Measurements from ENCODE around the gene IRF1. TPM values are rescaled to one million over a fixed set of nuclear protein-coding genes. Genes with fewer than 3 reads are reported as not detected.
A peak's percentile ranks its signal among the peaks of the same experiment; 100 is the strongest.

IRF1 gene
- total RNA-seq, 2 donors from 2014 or later, result 42.2 to 47.0 TPM

GRCh38 chr5:132483101-132483500 lies 7.5 kb downstream of the IRF1 start:
- Histone ChIP-seq H3K36me3 (peaks cover 8 to 23% of the 10 kb centered on the region in 2 donors), H3K27me3 (replicated peaks; ENCODE audit: insufficient read depth) (no peaks in the 10 kb centered on the region), H3K27ac (no peak overlapping the region), H3K4me1 (replicated peaks) (peaks cover 2% of the 10 kb centered on the region), H3K4me3 (no peak overlapping the region), H3K9me3 (no peaks in the 10 kb centered on the region)
- intact Hi-C loops (cut with DNase I), result no loop called here
- 70% methylated on average over 8 of the region's 8 CpGs for WGBS
- DNase-seq (ENCODE audit: low spot score), result no peak
- TF ChIP-seq, protein P1, sequence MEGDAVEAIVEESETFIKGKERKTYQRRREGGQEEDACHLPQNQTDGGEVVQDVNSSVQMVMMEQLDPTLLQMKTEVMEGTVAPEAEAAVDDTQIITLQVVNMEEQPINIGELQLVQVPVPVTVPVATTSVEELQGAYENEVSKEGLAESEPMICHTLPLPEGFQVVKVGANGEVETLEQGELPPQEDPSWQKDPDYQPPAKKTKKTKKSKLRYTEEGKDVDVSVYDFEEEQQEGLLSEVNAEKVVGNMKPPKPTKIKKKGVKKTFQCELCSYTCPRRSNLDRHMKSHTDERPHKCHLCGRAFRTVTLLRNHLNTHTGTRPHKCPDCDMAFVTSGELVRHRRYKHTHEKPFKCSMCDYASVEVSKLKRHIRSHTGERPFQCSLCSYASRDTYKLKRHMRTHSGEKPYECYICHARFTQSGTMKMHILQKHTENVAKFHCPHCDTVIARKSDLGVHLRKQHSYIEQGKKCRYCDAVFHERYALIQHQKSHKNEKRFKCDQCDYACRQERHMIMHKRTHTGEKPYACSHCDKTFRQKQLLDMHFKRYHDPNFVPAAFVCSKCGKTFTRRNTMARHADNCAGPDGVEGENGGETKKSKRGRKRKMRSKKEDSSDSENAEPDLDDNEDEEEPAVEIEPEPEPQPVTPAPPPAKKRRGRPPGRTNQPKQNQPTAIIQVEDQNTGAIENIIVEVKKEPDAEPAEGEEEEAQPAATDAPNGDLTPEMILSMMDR (IDR thresholded peaks at IDR 0.05), result no peak
- no peak for TF ChIP-seq POLR2A (IDR thresholded peaks at IDR 0.05)

DNA sequence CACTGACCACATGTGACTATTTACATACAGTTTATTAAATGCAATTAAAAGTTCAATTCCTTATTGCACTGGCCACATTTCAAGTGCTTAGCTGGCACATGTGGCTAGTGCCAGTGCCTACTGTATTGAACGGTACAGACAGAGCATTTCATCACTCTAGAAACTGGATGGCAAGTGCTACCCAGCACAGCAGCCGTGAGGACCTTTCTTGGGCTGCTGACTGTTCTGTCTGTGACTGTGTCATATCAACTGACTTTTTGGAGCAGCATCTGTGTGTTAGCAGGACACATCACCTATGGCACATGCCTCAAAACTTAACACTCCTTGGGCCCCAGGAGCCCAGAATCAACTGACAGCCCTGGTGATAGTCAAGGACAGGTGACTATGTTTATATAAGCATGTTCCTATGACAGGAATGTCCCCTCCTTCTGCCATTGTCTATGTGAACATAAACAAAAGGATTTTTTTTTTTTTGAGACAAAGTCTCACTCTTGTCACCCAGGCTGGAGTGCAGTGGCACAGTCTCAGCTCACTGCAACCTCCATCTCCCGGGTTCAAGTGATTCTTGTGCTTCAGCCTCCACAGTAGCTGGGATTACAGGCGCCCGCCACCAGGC lies 8.9 kb downstream of the IRF1 start:
- Histone ChIP-seq H3K4me1 (replicated peaks) (no peaks in the 10 kb centered on the region), H3K27ac (no peak overlapping the region), H3K9me3 (no peaks in the 10 kb centered on the region), H3K36me3 (peaks cover 8 to 23% of the 10 kb centered on the region in 2 donors), H3K4me3 (no peak overlapping the region), H3K27me3 (replicated peaks; ENCODE audit: insufficient read depth) (no peaks in the 10 kb centered on the region)
- TF ChIP-seq POLR2A (IDR thresholded peaks at IDR 0.05), result no peak
- TF ChIP-seq, protein P1 (IDR thresholded peaks at IDR 0.05), result no peak
- peak; percentile 4 for TF ChIP-seq POLR2AphosphoS5 (IDR thresholded peaks at IDR 0.05)
- intact Hi-C loops (cut with DNase I), result no loop called here
- no peak for DNase-seq (ENCODE audit: low spot score)
- 76% methylated on average over 5 of the region's 5 CpGs for WGBS

GRCh38 chr5:132480893-132481595 lies 9.5 kb downstream of the IRF1 start:
- no peak for DNase-seq (ENCODE audit: low spot score)

GRCh38 chr5:132480546-132480892 lies 10.1 kb downstream of the IRF1 start:
- H3K9me3 ChIP-seq, result no peaks in the 10 kb centered on the region
- DNase-seq (ENCODE audit: low spot score), result no peak
- TF ChIP-seq POLR2A (IDR thresholded peaks at IDR 0.05), result no peak
- TF ChIP-seq, protein P1 (IDR thresholded peaks at IDR 0.05), result no peak
- no peak for TF ChIP-seq POLR2AphosphoS5 (IDR thresholded peaks at IDR 0.05)
- peaks cover 0 to 14% of the 10 kb centered on the region in 2 donors for H3K36me3 ChIP-seq
- intact Hi-C loops (cut with DNase I), result no loop called here
- no peak overlapping the region for H3K27ac ChIP-seq
- no peaks in the 10 kb centered on the region for H3K27me3 ChIP-seq (replicated peaks; ENCODE audit: insufficient read depth)
- no peaks in the 10 kb centered on the region for H3K4me1 ChIP-seq (replicated peaks)
- H3K4me3 ChIP-seq, result no peak overlapping the region
- WGBS, result 98% methylated on average over 5 of the region's 5 CpGs

More at GRCh38 chr5:132480893-132481595, 9.5 kb downstream of the IRF1 start:
- Histone ChIP-seq H3K27ac (no peak overlapping the region), H3K9me3 (no peaks in the 10 kb centered on the region), H3K27me3 (replicated peaks; ENCODE audit: insufficient read depth) (no peaks in the 10 kb centered on the region), H3K4me3 (no peak overlapping the region), H3K4me1 (replicated peaks) (no peaks in the 10 kb centered on the region), H3K36me3 (peaks cover 2 to 19% of the 10 kb centered on the region in 2 donors)
- TF ChIP-seq, protein P1 (IDR thresholded peaks at IDR 0.05), result no peak
- no peak for TF ChIP-seq POLR2AphosphoS5 (IDR thresholded peaks at IDR 0.05)
- intact Hi-C loops (cut with DNase I), result no loop called here
- WGBS, result 68% methylated on average over 4 of the region's 4 CpGs

- no peaks in the 10 kb centered on the region for H3K9me3 ChIP-seq
- peaks cover 0 to 9% of the 10 kb centered on the region in 2 donors for H3K36me3 ChIP-seq
- WGBS, result 95% methylated on average over 1 of the region's 1 CpG
- H3K27ac ChIP-seq, result no peak overlapping the region
- DNase-seq (ENCODE audit: low spot score), result no peak
- H3K27me3 ChIP-seq (replicated peaks; ENCODE audit: insufficient read depth), result no peaks in the 10 kb centered on the region
- H3K4me1 ChIP-seq (replicated peaks), result no peaks in the 10 kb centered on the region
- TF ChIP-seq POLR2A (IDR thresholded peaks at IDR 0.05), result no peak
- TF ChIP-seq, protein P1 (IDR thresholded peaks at IDR 0.05), result no peak
- no peak for TF ChIP-seq POLR2AphosphoS5 (IDR thresholded peaks at IDR 0.05)
- H3K4me3 ChIP-seq, result no peak overlapping the region
- intact Hi-C loops (cut with DNase I), result no loop called here
Observed at GRCh38 chr5:132480042-132480441, 10.5 kb downstream of the IRF1 start.

All from prostate gland (tissue), 2 donors.